Endothelial cell of umbilical vein (primary cell): ENCODE data around the gene LRRC8D. TPM values are rescaled to one million over a fixed set of nuclear protein-coding genes. Genes with fewer than 3 reads are reported as not detected.

Experiments
- BruUV-seq: library from RNA; stranded (reverse); fragments of 400-500 nt; replicated peaks from 2 replicates; lab custom pipeline; 2021; lab: Mats Ljungman, UMichigan
- CTCF ChIA-PET: fragments of 300-600, 350-600 bp; sonication (Branson Sonifier 250); formaldehyde crosslinking; loops from one replicate; lab custom pipeline; 2021; ENCODE audit warnings: antibody characterized with exemption, inconsistent platforms; lab: Charles Lee
- POLR2A ChIA-PET: fragments of 300-600, 350-600 bp; sonication (Branson Sonifier 250); formaldehyde crosslinking; loops from one replicate; lab custom pipeline; 2021; ENCODE audit warnings: antibody characterized with exemption, inconsistent platforms; lab: Charles Lee
- DNase-seq: peaks from one replicate; pipeline ENCODE4 v3.0.0-alpha.2; 2011; ENCODE audit warnings: low read depth, low spot score
- FAIRE-seq: peaks from 2 replicates; lab custom pipeline; 2011; peaks lifted over from hg19 to GRCh38; lab: Jason Lieb, UNC
- H2AFZ ChIP-seq: 2 replicates; pipeline ENCODE4 v1.6.0; 2012; ENCODE audit warnings: low read depth, low read length, control low read depth, inconsistent platforms
- H3K27ac ChIP-seq: 2 replicates; pipeline ENCODE4 v1.5.1; 2011; ENCODE audit warnings: low read depth, mild to moderate bottlenecking, control low read depth, low read length, moderate library complexity; ENCODE audit not compliant: insufficient read depth
- H3K27me3 ChIP-seq, 2 experiments: 2 replicates each; pipeline versions ENCODE4 v1.6.0 to v1.6.1; 2011; ENCODE audit warnings: low read length in 2 of 2, mixed read lengths in 1 of 2; ENCODE audit not compliant: control insufficient read depth in 2 of 2, insufficient read depth in 2 of 2
- H3K36me3 ChIP-seq, 2 experiments: 2 replicates in 1 of 2; 3 replicates in 1 of 2; pipeline ENCODE4 v1.5.1; 2011; ENCODE audit warnings: low read length in 2 of 2, mild to moderate bottlenecking in 1 of 2, moderate library complexity in 1 of 2; ENCODE audit not compliant: control insufficient read depth in 2 of 2, insufficient read depth in 2 of 2; ENCODE audit errors: extremely low read depth in 1 of 2
- H3K4me1 ChIP-seq: 3 replicates; pipeline ENCODE4 v1.5.1; 2011; ENCODE audit warnings: mild to moderate bottlenecking, low read length; ENCODE audit not compliant: control insufficient read depth, insufficient read depth; ENCODE audit errors: extremely low read depth
- H3K4me2 ChIP-seq: 2 replicates; pipeline ENCODE4 v1.6.1; 2011; ENCODE audit warnings: low read length, control low read depth, mixed read lengths; ENCODE audit not compliant: insufficient read depth
- H3K4me3 ChIP-seq, 3 experiments: fragments of 200-600 bp in 1 of 3; sonication (generic), shearing (Covaris generic) in 1 of 3; replicated peaks in 1 of 3; 2 replicates each; pipeline ENCODE4 v1.5.1; 2011 to 2016; ENCODE audit warnings: control low read depth in 3 of 3, low read length in 3 of 3, mild to moderate bottlenecking in 2 of 3, inconsistent platforms in 1 of 3, low read depth in 1 of 3, moderate library complexity in 1 of 3; ENCODE audit not compliant: insufficient read depth in 1 of 3
- H3K79me2 ChIP-seq: 2 replicates; pipeline ENCODE4 v1.6.0; 2012; ENCODE audit warnings: low read length, inconsistent platforms; ENCODE audit not compliant: control insufficient read depth, insufficient read depth
- H3K9ac ChIP-seq: replicated peaks from 2 replicates; pipeline ENCODE3; 2011; ENCODE audit warnings: low read length, control low read depth; ENCODE audit not compliant: insufficient read depth; ENCODE audit errors: extremely low read depth
- H3K9me1 ChIP-seq: replicated peaks from 3 replicates; pipeline ENCODE4 v1.6.0; 2011; ENCODE audit warnings: mild to moderate bottlenecking, low read length; ENCODE audit not compliant: control insufficient read depth, insufficient read depth; ENCODE audit errors: extremely low read depth
- H3K9me3 ChIP-seq: replicated peaks from 2 replicates; pipeline ENCODE4 v1.5.1; 2012; ENCODE audit warnings: low read length, inconsistent platforms; ENCODE audit not compliant: control insufficient read depth, insufficient read depth
- H4K20me1 ChIP-seq: replicated peaks from 2 replicates; pipeline ENCODE3; 2011; ENCODE audit warnings: mild to moderate bottlenecking, low read length; ENCODE audit not compliant: control insufficient read depth, insufficient read depth; ENCODE audit errors: extremely low read depth
- CTCF ChIP-seq, 2 donors: IDR thresholded peaks; 1 replicate in 1 of 2; 2 replicates in 1 of 2; pipeline ENCODE4 v1.5.1; 2011; ENCODE audit warnings: low read length in 2 of 2, mild to moderate bottlenecking in 2 of 2, moderate library complexity in 2 of 2, control low read depth in 1 of 2, inconsistent platforms in 1 of 2, low read depth in 1 of 2; ENCODE audit not compliant: insufficient read depth in 1 of 2; ENCODE audit errors: extremely low read depth in 1 of 2
- GATA2 ChIP-seq: IDR thresholded peaks from 2 replicates; pipeline ENCODE4 v1.7.0; 2011; ENCODE audit warnings: low read depth, mild to moderate bottlenecking, moderate library complexity, mixed read lengths, low read length; ENCODE audit not compliant: insufficient read length, insufficient read depth
- JUN ChIP-seq: IDR thresholded peaks from 2 replicates; pipeline ENCODE4 v1.6.1; 2011; ENCODE audit warnings: borderline replicate concordance, low read depth; ENCODE audit not compliant: insufficient read length, insufficient read depth
- POLR2AphosphoS5 ChIP-seq: IDR thresholded peaks from 2 replicates; pipeline ENCODE4 v1.6.1; 2012; ENCODE audit warnings: low read depth, mild to moderate bottlenecking, control low read depth, low read length, moderate library complexity; ENCODE audit not compliant: insufficient read depth
- dilution Hi-C: fragments of 300-500 bp; cut with MboI; formaldehyde crosslinking; loops from one replicate; pipeline ENCODE4 v1.15.0; 2019; ENCODE audit warnings: low sequenced_read_pairs; ENCODE audit not compliant: extremely low pct_ligation_motif_present
- intact Hi-C: fragments of 100-400 bp; cut with micrococcal nuclease; formaldehyde crosslinking; loops from one replicate; pipeline ENCODE4 v1.10.0; 2022
- polyA plus RNA-seq, 4 experiments: library from polyadenylated mRNA; depleted of rRNA in 3 of 4; stranded (reverse) in 3 of 4; unstranded in 1 of 4; fragments of >200 nt; gene quantifications; 2 replicates each; pipeline versions ENCODE4 v1.2.1 to v1.2.3, GENCODE V29; 2011 to 2012; ENCODE audit warnings: missing spikeins in 1 of 4
- total RNA-seq: library from RNA; stranded (reverse); gene quantifications from 2 replicates; pipeline ENCODE4 v1.2.3, GENCODE V29; 2021

LRRC8D gene
- total and polyA plus RNA-seq, 2 donors (not counting 3 experiments of a cell fraction or from before 2014, with no cell fraction given), result 31.9 to 37.7 TPM

GRCh38 chr1:89943846-89944781 is 123.3 kb downstream of the LRRC8D start:
- no TSS peak for BruUV-seq
- no peak for DNase-seq
- ChIA-PET POLR2A (no interaction called here), CTCF (interaction anchor here (0.6 to 1.8 kb wide), 9 partner anchors 9 to 922 kb away, joined by 3 to 8 read pairs (median 3); no protein-coding TSS in a partner anchor)
- no peaks in the 10 kb centered on the region for H3K36me3 ChIP-seq
- no peaks in the 10 kb centered on the region for H3K9me1 ChIP-seq
- H3K9ac ChIP-seq, result no peak overlapping the region
- no peaks in the 10 kb centered on the region for H4K20me1 ChIP-seq
- FAIRE-seq, result no peak
- no peak overlapping the region for H3K4me2 ChIP-seq
- no peaks in the 10 kb centered on the region for H3K4me1 ChIP-seq
- TF ChIP-seq JUN, result no peak
- peak; percentile 7 for TF ChIP-seq GATA2
- no peak for TF ChIP-seq CTCF (IDR thresholded peaks at IDR 0.05; ENCODE audit: extremely low read depth in 1 of 2, insufficient read depth in 1 of 2, low read depth in 1 of 2, low read length in 2 of 2)
- no peak for TF ChIP-seq POLR2AphosphoS5
- no peaks in the 10 kb centered on the region for H3K9me3 ChIP-seq
- no peak overlapping the region for H2AFZ ChIP-seq
- dilution Hi-C loops (no loop called here), intact Hi-C loops (no loop called here)
- H3K27ac ChIP-seq, result no peak overlapping the region
- H3K79me2 ChIP-seq, result no peaks in the 10 kb centered on the region
- no peak overlapping the region for H3K4me3 ChIP-seq
- no peaks in the 10 kb centered on the region for H3K27me3 ChIP-seq
